T1000 (cell line): Measurements from ENCODE around the gene ZDHHC18.

Source experiments
- DNase-seq: peaks from one replicate; lab custom pipeline; 2025; ENCODE audit warnings: mixed read lengths; lab: John Stamatoyannopoulos, UW

Gene ZDHHC18, protein sequence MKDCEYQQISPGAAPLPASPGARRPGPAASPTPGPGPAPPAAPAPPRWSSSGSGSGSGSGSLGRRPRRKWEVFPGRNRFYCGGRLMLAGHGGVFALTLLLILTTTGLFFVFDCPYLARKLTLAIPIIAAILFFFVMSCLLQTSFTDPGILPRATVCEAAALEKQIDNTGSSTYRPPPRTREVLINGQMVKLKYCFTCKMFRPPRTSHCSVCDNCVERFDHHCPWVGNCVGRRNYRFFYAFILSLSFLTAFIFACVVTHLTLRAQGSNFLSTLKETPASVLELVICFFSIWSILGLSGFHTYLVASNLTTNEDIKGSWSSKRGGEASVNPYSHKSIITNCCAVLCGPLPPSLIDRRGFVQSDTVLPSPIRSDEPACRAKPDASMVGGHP

DNA sequence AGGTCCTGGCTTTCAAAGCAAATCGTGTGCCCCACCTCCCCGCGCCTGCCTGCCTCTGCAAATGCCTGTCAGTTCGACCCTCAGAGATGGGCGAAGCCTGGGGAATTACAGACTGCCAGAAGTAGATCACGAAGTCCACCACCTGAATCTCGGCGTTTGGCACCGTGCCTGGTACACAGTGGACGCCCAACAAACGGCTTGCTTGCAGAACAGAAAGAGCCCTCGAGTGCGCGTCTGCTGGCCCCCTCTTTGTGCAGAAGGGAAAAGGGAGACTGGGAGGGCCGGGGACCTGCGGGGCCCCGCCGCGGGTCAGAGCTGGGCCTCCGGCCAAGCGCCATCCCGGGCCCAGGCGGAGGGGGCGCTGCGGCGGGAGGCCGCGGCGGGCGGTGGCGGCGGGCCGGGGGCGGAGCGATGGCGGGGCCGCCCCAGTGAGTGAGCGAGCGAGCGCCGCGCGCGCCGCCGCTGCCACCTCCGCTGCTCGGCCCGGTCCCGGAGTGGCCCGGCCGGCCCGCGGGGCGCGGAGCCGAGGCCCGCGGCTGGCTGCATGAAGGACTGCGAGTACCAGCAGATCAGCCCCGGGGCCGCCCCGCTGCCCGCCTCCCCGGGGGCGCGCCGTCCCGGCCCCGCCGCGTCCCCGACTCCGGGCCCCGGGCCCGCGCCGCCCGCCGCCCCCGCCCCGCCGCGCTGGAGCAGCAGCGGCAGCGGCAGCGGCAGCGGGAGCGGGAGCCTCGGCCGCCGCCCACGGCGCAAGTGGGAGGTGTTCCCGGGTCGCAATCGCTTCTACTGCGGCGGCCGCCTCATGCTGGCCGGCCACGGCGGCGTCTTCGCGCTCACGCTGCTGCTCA lies at the start of gene ZDHHC18:
Gene ZDHHC18 (plus strand): TSS at position 428 of the 845 bp plus-strand sequence. CDS start 117 bp downstream, at position 545.
- DNase-seq = peak; percentile 53

DNA sequence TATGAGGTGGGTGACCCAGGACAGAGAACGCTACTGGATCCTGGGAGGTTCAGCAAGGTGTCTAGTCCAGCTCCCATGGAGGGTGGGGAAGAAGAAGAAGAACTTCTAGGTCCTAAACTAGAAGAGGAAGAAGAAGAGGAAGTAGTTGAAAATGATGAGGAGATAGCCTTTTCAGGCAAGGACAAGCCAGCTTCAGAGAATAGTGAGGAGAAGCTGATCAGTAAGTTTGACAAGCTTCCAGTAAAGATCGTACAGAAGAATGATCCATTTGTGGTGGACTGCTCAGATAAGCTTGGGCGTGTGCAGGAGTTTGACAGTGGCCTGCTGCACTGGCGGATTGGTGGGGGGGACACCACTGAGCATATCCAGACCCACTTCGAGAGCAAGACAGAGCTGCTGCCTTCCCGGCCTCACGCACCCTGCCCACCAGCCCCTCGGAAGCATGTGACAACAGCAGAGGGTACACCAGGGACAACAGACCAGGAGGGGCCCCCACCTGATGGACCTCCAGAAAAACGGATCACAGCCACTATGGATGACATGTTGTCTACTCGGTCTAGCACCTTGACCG lies 47.3 kb upstream of the ZDHHC18 start:
- DNase-seq = no peak

DNA sequence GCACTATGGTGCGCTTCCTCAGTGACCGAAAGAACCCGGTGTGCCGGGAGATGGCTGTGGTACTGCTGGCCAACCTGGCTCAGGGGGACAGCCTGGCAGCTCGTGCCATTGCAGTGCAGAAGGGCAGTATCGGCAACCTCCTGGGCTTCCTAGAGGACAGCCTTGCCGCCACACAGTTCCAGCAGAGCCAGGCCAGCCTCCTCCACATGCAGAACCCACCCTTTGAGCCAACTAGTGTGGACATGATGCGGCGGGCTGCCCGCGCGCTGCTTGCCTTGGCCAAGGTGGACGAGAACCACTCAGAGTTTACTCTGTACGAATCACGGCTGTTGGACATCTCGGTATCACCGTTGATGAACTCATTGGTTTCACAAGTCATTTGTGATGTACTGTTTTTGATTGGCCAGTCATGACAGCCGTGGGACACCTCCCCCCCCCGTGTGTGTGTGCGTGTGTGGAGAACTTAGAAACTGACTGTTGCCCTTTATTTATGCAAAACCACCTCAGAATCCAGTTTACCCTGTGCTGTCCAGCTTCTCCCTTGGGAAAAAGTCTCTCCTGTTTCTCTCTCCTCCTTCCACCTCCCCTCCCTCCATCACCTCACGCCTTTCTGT lies 46.0 kb upstream of the ZDHHC18 start:
- DNase-seq = no peak

DNA sequence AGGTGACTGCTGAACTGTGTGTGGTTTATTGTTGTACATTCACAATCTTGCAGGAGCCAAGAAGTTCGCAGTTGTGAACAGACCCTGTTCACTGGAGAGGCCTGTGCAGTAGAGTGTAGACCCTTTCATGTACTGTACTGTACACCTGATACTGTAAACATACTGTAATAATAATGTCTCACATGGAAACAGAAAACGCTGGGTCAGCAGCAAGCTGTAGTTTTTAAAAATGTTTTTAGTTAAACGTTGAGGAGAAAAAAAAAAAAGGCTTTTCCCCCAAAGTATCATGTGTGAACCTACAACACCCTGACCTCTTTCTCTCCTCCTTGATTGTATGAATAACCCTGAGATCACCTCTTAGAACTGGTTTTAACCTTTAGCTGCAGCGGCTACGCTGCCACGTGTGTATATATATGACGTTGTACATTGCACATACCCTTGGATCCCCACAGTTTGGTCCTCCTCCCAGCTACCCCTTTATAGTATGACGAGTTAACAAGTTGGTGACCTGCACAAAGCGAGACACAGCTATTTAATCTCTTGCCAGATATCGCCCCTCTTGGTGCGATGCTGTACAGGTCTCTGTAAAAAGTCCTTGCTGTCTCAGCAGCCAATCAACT lies 45.2 kb upstream of the ZDHHC18 start:
- no peak for DNase-seq

DNA sequence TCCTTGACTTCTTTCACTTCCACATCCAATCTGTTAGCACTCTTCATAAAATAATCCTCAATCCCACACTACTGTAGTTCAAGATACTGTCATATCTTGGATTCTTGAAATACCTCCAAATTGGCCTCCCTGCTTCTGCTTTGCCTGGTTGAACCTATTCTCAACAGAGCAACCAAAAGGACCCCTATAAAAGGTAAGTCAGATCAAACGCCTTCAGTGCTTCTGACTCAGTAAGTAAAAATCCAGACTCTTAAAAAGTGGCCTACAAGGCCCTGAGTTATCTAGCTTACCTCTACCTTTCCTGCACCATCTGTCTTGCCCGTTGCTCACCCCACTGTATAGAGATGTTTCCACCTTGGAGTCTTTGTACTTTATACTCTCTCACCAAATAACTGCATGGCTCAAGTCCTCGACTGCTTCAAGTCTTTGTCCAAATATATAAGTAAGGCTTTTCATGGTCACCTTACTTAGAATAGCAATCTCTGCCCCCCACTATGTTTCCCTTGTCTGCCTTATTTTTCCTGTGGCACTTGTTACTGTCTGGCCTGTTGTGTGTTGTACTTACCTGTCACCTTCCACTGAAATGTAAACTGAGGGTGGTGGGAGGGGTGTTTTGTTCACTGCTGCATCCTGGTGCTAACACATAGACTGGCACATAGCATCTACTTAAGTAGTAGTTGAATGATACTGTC lies 43.8 kb upstream of the ZDHHC18 start:
- no peak for DNase-seq

DNA sequence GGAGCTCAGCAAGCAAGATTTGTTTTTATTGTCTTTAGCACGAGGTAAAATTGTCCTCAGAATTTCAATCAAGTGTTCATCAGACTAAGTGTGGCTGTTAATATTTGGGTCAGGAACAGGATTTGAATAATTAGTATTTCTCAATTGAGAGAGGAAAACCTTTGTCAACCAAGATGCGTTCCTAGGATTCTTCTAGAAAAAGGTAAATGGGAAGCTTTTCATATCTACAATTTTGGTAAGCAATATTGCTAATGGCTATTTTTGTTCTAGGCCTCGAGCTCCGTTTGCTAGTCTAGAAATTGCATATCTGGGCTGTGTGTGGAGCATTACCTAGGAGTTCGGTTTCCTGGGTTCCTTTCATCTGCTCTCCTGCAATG lies 42.9 kb upstream of the ZDHHC18 start:
- no peak for DNase-seq

DNA sequence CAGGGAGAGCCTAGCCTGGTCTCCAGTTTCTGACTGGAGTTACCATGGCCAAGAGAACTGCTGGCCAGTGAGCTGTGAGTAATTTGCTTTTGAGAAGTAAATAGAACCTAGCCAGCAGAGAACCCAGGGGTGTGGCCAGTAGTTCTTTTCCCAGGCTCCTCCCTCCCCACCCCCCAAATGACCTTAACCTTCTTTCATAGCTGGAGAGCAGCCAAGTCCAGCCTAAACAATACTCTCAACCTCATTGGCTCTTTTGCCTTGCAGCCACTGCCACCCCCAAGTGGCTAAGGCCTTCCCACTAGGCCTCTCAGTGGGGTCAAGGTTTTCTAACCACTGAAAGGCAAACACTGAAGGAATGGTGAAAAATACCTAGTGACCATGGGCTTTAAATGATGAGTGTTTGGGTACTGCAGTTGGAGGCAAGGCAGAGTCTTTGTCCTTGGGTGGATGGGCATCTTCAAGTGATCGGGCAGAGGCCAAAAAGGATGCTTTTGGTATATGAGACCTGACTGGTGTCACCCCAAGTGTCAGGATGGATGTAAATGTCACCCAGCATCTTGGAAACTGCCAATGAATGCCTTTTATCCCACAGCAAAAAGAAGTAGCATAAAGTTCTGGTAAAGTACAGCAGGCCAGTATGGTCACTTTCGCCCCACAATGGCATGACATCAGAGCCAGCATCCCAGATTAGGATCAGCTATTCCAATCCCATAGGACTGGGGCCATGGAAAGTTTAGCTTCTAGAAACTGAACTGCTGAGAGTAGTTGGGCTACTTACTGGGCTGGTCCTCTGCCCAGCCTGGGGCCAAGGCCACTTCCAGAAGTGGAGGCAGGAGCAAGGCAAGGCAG lies 42.2 kb upstream of the ZDHHC18 start:
- DNase-seq = no peak

DNA sequence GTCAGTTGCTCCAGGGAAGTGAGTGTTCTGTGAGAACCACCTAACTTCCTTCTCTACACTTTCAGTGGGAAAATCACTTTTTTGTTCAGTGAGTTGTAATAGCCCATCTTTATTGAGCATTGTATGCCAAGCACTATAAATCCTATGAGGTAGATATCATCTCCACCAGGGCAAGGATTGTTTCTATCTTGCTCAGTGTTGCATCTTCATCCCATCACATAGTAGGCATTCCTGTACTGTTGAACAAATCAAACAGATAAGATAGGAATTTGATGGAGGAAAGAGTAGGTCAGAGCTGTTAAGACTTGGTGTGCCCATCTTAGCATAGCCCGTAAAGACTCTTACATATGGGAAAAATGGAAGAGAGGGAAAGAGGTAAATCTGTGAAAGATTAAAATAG lies 41.6 kb upstream of the ZDHHC18 start:
- no peak for DNase-seq

DNA sequence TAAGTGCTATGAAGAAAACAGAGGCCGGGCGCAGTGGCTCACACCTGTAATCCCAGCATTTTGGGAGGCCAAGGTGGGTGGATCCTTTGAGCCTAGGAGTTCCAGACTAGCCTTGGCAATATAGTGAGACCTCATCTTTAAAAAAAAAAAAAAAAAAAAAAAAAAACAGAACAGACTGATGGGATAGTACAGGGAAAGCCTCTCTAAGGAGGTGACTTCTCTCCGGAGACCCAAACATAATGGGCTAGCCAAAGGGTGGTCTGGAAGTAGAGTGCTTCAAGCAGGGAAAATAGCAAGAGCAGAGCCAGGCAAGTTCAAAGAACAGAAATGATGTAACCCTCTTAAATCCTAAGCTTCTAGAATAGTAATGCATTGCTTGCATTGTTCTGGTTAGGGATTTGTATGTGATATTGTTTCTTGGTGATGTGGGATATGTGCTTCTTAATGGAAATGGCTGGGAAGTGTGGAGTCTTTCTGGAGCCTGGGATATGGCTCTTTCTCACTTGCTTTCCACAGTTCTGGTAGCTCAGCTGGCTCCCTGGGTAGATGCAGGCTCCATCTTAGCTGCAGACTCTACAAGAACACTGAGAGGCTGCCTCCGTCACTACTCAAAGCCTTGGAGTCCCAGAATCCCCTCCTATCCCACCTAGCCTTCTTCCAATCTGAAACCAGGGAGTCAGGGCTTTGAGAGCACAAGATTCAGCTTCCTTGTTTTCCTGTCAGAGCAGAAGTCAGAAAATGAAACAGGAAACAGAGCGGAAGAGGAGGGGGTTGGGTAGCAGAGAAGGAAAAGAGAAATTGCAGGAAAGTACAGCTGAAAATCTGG lies 40.7 kb upstream of the ZDHHC18 start:
- DNase-seq = no peak

DNA sequence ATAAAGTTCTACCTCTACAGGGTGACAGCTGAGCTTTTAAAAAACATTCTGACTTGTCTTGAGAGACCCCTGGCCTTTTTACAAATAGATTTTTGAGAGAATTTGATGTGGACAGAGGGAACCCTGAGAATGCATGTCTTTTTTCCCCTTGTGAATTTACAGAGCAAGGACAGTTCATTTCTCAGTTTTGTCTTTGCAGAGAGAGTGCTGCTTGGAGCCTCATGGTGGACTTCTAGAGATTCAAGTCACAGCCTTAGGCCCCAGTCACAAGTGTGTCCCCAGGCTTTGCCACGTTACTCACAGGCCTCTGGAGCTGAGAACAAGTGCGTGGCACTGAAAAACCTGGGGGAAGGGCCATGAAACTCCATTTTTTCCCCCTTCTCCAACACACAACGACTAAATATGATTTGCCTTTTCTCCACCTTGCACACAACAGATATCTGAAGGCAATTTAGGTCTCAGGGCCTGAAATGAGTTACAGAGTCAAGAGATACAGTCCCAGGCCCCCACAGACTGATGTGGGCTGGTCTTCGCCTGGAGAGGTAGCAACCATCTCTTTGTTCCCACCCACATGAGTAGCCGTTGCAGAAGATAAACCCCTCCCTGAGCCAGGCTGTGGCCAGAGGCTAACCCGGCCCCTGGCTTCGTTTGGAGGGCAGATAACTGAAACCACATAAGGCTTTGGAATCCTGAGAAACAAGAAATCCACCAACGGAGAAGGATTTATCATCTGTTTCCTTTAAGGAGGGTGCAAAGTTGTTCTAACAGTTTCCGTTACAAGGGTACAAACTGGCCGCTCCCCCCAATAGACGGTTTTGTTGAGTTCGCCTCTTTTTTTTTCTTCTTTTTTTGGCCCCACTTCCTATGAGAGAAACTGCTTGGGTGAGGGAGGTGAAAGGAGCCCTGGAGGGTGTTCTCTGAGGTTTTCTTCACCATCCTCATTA lies 39.8 kb upstream of the ZDHHC18 start:
- DNase-seq = no peak

DNA sequence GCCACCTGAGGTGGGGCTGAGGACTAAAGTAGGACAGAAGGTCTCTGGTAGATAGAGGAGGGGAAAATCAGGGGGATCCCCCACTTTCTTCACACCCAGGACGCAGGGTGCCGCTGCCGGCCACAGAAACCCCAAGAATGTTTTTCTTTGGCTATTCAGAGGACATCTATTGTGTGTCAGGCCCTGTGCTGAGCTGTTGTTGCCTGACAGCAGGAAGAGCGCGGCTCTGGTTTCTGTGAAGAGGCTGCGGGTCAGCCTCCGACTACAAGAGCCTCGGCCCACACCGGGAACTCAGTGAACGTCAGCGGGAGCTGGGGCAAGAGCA lies 39.1 kb upstream of the ZDHHC18 start:
- DNase-seq = peak; percentile 60

DNA sequence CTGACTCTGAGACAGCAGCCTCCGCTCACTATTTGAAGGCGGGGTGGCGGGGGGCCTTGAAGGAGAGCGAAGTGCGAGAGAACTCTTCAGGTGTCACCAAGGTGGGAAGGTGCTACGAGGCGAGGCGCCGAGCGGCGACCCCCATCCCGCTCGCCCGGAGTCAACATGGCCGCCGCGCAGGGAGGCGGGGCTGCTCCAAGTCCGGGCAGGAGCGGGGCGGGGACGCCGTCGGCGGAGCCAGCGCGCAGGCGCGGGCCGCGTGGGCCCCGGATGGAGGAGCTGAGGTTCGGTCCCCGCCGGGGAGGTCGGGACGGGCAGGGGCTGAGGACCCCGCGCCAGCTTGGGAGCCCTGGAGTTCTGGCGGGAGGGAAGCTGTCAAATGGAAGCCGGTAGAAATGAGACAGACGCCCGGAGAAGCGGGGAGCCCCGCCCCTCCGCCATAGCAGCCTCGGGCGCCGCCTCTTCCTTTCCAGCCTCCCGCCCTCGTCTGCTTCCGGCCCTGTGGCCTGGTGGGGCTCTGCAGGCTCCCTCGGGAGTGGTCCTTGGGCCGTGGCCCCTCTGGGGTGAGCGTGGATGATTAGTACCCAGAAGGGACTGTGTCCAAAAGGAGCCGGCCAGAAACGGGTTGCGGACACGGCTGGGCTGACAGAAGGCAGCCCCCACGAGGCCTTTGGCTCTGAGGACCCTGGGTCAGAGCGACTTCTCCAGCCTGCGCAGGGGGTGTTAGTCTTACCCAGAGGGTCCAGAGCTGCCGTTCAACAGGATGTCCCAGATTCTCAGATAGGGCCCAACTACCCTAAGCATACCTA lies 38.6 kb upstream of the ZDHHC18 start, which contains the start of gene PIGV:
Gene PIGV (plus strand): TSS at position 245 of the 809 bp plus-strand sequence. CDS start 2,866 bp downstream, outside the sequence.
- peak; percentile 84 for DNase-seq

DNA sequence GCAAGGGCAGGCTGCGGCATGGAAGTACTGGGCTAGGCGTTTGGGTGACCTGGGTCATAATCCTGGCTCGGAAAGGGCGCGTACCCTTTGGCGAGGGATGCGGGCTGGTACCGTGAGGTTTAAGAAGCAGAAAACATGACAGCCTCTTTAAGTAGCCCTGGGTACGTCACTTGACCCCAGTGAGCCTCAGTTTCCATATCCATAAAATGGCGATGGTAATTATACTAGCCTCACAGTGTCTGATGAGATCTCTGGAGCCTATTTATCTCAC lies 38.0 kb upstream of the ZDHHC18 start:
- DNase-seq = no peak

DNA sequence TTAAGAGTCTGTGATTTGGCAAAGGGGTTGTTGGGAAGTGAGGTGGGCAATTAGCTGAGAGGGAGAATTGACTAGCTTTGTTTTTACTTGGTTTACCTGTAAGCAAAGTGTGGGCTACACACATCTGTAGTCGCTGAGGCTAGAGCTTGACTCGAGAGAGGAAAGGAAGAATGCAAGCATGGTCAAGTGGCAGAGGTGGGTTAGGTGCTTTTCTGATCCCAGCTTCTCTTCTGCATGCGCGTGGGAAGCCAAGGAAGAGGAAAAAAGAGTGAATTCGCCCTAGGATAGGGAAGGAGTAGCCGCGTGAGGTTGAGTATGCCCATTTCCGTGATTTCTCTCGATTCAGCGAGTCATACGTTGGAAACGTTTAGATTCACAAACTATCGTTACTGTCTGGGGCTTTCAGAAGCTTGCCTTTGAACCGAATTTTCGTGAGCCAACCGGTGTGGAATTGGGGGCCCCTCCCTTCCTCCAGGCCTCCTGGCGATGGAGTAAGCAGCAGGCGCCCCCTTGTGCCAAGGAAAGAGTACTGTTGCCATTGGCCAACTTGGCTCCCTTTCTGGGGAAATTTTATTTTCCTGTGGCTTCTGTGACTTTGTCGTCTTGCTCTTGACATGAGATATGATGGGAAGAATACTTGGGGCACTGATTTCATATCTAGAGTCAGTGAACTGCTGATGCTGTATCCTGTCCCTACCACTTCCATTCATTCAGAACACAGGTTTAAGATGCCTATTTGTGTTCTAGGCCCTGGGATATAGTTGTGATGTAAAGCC lies 37.5 kb upstream of the ZDHHC18 start:
- DNase-seq = peak; percentile 70

DNA sequence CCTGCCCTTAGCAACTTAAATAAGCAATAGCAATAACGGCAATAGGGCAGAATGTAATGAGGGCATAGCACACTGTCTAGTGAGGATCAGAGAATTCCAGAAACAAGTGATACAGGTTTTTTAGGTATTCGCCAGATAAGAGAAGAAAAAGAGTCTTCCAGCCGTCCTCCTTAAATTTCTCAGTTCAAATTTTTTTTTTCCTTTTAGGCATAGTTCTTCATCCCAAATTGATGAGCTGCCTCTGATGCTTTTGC lies 36.9 kb upstream of the ZDHHC18 start:
- DNase-seq = no peak

DNA sequence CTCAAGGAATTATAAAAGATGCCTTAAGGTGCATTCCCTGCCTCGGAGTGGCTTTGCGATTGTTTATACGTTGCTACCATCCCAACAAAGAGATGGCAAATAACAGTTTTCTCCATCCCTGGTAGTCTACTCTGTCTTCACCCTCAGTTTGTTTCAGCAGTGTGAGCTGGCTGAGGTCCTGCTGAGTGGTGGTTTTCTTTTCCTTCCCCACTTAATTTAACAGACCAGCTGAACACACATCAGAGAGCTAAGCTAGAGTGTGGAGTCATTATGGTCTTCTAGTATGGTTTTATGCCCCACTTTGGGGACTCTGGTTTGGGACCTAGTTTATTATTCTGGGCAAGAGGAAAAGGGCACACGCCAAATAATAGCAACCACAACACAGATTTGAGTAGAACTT lies 36.6 kb upstream of the ZDHHC18 start:
- DNase-seq = no peak

DNA sequence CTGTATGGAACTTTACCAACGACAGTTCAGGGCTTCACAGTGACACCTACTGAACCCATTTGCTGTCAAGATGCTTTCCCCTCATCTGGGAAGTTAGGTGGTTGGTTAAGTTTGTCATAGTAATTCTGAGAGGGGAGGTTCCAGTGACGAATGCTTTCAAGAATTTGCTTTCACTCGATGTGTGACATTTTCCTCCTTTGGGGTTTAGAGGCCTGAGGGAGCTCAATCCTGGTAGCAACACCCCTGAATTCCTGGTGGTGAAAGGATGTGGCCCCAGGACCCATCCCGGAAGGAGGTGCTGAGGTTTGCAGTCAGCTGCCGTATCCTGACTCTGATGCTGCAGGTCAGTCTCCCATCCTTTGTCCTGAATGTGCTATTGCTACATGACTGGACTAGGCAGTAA lies 35.9 kb upstream of the ZDHHC18 start:
- DNase-seq = no peak
